HG03060 (cell line): ENCODE results near the gene LEUTX.

Experiments
- ATAC-seq: cut with Tn5 transposase; IDR thresholded peaks from one replicate; pipeline ENCODE4 v1.9.1; 2021; ENCODE audit warnings: low read depth, moderate number of reproducible peaks; ENCODE audit not compliant: unreplicated experiment

The LEUTX gene

DNA sequence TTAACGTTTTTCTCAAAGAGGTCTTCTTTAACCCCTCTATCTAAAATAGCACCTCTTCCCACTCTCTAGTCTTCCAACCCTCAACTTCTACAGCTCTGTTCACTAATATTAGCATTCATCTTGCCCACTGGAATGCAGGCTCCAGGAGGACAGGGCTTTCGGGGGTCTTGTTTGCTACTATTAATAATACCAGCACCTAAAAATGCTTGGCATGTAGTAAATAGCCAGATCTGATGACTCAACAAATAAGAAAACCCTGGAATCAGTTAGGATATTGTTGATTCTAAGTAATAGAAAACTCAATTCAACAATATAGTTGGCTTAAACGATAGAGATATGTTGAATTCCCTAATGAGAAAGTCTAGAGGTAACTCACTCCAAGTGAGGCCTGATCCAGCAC is 41.1 kb downstream of the LEUTX start:
- no peak for ATAC-seq

GRCh38 chr19:39820696-39821095 is 42.0 kb downstream of the LEUTX start:
- ATAC-seq: no peak

DNA sequence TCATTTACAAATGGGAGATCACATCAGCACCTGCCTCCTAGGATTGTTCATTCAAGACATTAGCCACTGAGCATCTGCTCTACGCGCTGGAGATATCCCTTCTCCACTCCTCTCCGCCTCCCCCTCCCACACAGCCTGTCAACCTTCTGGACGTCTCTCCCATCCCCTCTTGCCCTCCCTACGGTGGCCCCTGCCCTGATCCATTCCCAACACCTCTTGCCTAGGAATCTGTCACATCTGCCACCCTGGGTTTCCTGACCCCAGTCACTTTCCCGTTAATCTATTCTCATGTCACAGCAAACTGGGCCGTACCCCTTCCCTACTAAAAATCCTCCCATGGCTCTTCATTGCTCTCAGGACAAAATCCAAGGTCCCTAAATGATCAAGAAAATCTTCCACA is 45.0 kb downstream of the LEUTX start:
- ATAC-seq: no peak

DNA sequence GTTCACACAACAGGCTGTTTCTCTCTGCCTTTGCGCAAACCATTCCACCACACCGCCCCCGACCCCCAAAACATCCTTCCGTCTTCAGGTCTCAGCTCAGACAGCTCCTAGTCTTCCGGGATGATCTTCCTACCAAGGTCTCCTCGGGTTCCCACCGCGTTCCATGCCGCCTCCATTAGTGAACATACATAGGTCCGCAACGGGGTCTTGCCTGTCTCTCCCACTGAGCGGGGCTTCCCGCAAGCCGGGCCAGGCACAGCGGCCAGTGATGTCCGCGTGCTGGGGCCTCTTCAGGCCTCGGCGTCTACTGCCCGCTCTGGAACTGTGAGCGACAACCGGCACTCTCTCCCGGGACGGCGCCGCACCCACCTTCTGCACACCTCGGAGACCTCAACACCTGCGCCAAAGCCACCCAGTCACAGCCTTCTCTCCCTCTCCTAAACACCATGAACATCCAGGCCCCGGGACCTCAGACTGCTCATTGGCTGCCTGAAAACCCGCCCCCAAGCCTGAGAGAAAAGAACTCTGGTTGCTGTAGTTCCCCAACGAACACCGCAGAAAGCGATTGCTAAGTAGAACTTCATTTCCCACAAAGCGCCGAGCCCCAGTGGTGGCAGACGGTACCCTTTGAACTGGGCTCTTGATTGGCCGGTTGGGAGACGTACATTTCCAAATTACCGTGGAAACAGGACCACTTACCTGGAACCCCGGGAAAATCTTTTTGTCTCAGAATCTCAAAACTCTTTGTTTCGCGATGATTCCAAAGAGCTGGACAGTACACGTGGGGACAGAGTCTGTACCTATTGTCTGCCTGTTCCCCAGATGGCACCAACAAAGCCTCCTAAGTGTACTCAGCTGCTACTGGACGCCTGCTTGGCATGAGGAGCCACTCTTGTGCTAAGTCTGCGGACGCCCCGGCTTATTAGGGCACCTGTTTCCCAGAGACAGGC is 45.8 kb downstream of the LEUTX start:
- no peak for ATAC-seq

- ATAC-seq: no peak
Observed at GRCh38 chr19:39825093-39825463, 46.4 kb downstream of the LEUTX start.

- no peak for ATAC-seq
Observed at GRCh38 chr19:39825531-39826076, 47.0 kb downstream of the LEUTX start.

DNA sequence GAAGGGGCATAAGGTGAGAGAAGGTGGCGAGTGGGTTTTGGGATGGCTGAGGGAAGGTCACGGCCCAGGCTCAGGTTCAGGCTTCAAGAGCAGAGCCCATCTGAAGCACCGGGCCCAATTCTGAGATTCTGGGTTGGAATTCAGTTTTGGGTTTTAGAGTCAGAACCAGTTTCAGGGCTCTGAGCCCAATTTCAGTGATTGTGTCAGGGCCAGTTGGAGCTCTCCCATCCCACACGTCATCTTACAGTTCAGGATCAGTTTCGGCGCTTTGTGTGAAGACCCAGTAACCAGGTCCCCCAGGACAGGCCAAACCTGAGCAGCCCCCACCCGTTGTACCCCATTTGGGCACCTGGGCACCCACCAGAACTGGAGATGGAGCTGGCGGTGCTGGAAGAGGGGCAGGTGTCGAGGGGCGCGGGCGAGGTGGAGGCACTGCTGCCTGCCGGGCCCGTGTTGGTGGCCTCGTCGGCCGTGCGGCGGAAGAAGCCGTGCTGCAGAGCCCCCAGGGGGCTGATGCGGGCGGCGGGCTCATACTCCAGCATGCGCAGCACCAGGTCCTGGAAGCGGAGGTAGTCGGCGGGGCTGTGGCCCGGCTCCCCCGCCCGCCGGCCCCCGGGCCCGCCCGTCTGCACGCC is 47.8 kb downstream of the LEUTX start:
- no peak for ATAC-seq

DNA sequence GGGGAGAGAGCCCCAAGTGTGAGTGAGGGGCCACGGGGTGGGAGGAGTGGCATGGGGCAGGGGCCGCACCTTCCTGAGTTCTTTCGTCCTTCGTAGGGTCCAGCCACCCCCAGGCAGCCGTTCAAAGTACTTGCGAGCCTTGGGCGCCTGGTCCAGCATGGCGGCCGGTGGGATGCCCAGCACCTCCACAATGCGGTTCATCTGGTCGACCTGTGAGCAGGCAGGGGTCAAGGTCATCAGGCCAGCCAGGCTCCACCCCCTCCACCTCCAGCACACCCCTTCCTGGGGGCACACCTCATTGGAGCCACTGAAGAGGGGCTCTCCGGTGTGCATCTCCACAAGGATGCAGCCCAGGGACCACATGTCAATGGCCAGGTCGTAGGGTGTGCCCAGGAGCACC is 48.6 kb downstream of the LEUTX start:
- ATAC-seq: no peak

DNA sequence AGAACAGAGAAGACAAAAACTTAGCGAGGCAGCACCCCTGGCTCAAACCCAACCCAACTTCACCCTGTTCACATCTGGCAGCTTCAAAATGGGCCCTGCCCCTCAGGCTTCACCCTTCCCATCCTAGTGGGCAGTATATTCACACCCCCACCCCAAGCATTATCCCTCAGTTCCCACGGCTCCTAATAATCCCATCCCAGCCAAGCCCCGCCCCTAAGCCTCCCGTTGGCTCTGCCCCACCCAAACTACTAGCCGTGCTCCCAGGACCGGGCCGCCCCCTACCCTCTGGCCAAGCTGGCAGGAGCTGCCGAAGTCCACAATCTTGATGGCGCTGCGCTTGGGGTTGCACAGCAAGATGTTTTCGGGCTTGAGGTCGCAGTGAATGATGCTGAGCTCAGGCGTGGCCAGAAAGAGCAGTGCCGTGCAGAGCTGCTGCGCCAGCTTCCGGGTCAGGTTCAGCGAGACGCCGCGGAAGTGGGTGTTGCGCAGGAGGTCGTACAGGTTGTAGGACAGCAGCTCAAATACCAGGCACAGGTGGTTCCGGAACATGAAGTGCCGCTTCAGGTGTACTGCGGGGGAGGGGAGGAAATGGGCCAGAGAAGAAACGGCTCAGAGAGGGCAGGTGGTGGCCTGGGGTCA is 49.5 kb downstream of the LEUTX start:
- no peak for ATAC-seq

DNA sequence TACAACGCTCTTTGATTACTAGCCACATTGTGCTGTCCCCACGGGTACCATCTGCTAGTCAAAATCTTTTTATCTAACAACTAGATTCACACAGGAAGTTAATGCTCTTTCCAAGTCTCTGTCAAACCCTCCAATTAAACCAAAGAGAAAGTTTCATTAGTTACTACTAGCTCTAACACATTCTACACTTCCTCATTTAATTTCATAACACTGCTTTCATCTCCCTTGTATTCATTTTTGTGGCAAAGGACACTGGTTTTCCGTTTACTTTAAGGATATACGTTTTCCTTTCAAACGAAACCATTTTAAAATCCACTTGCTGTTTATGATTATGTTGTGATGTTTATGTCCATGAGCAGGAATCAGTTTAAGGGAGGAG is 50.0 kb downstream of the LEUTX start:
- ATAC-seq: no peak

DNA sequence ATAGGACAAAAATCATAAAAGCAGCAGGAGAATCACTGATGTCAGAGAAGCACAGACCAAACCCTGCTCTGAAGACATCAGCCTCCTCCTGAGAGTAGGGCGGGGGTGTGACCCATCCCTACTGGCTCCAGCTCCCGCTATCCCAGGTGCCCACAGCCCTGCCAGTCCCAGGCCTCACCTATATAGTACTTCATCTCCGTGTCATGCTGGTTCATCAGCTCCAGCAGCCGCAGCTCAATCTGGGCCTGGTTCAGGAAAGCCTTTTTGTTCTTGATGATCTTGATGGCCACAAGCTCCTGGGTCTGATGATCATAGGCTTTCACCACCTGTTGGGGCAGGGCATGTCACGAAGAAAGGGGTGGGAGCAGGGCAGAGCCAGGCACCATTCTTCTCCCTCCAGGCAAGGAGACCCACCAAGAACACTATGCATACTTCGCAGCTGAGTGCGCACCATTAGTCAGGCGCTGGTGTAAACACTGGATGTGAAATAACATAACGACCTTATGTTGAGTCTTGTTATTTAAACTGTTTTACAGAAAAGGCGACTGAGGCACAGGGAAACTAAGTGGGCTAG is 51.1 kb downstream of the LEUTX start:
- ATAC-seq: no peak

DNA sequence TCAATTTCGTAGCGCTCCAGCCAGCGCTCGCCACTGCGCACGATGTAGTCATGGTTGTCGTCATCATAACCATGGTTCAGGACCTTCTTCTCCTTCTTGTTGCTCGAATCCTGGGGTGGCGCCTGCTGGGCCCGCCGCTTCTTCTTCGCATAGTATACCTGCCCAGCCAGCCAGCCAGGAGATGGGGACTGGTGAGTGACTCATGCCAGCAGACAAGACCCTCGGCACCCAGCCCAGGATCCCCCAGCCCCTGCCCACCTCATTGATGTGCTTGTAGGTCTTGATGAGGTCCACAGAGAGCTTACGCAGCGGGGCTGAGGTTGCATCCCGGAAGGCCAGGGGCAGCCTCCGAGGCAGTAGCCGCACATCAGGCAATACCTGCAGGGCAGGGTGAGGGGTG is 51.8 kb downstream of the LEUTX start:
- no peak for ATAC-seq

- ATAC-seq: no peak
Observed at GRCh38 chr19:39830847-39831246, 52.2 kb downstream of the LEUTX start.

GRCh38 chr19:39831679-39832078 is 53.0 kb downstream of the LEUTX start:
- ATAC-seq: no peak

- ATAC-seq: no peak
Observed at GRCh38 chr19:39832341-39833083, 53.9 kb downstream of the LEUTX start.

DNA sequence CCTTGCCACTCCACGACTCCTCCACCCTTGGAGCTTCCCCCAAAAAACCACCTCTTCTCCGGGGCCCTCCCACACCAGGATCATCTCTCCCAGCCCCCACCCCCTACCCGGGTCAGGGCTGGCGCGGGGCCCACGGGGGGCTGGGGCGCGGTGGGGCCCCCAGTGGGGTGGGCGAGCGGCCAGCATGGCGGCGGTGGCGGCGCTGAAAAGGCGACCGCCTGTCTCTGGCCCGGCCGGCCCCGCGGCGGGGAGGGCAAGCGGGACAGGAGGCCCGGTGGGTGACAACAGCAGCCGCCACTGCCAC is 54.5 kb downstream of the LEUTX start:
- no peak for ATAC-seq

DNA sequence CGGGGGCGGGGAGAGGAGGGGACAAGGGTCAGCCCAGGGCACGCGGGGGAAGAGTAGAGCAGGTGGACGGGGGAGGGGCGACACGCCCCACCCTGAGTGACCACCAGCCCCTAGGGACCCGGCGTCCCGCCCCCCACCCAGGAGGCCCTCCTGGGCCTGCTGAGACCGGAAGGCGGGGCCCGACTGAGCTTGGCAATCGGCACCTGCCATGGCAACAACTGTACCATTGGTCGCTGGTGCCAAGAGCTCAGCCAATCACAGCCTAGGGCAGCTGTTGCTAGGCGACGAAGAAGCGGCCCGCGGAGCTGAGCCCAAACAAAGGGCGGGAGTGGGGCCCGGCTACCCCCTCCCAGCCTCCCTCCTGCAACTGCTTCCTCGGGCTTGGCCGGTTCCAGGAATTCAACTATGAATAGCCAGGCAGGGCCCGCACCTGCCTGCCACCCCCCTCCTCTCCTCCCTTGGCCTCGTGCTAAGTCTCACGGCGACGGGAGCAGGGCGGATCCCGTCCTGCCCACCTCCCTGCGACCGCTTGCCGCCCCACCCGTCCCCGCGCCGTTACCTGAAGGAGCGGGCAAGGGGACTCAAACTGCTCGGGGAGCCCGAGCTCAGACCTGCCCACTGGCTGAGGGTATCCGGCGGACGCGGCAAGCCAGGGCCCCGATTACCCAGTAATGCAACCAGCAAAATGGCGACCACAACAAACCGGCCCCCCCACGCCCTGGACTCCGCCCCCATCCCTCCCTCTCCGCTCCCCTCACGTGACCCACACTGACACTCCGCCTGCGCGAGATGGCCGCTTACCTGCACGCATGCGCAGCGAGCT is 55.0 kb downstream of the LEUTX start, which contains the start of gene DYRK1B:
DYRK1B (minus strand) TSS at position 699 of the 823 bp plus-strand sequence. CDS start 2,295 bp downstream, outside the sequence.
- peak; percentile 63 for ATAC-seq

DNA sequence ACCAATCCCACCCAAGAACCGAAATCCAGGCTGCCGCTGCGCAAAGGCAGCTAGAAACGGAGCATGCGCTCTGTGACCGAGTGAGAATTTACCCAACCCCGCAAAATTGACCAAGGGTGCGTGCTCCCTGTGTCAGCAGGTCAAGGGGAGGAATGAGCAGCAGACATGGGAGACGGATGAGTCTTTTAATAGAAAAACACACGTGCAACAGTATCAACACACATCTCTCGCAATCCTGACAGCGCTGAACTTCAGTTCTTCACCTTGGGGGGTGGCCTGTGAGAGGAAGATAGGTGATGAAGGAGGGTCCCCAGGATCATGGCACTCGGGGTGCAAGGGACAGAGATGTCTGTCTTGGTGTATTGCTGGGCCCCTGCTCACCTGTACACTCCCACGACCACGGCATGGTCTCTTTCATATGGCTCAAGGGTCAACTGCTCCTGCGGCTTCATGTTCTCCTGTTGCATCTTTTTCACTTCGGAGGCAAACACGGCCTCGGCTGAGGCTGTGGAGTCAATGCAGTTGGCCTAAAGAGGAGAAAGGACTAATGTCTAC is 55.7 kb downstream of the LEUTX start:
- ATAC-seq: peak; percentile 42
